ENCODE results near the gene PIGM.

PIGM gene

GRCh38 chr1:159981351-159982055, 50.3 kb downstream of the PIGM start:
- Histone ChIP-seq H3K9ac (no peak overlapping the region), H3K4me2 (no peak overlapping the region), H3K79me2 (ENCODE audit: insufficient read depth, low read depth) (no peaks in the 10 kb centered on the region), H2AFZ (ENCODE audit: low read depth) (no peak overlapping the region), H4K20me1 (ENCODE audit: insufficient read depth) (no peaks in the 10 kb centered on the region), H3K27ac (no peak overlapping the region), H3K27me3 (ENCODE audit: insufficient read depth, low read depth) (no peaks in the 10 kb centered on the region), H3K4me3 (IDR thresholded peaks at IDR 0.05; ENCODE audit: insufficient read depth, low read depth, low read length) (no peak overlapping the region), H3K4me1 (ENCODE audit: low read depth, poor library complexity, severe bottlenecking) (no peaks in the 10 kb centered on the region), H3K36me3 (ENCODE audit: insufficient read depth) (no peaks in the 10 kb centered on the region)
- TF ChIP-seq CTCF (conservative IDR thresholded peaks at IDR 0.05; ENCODE audit: low read depth, low read length), result no peak

- Histone ChIP-seq H3K9ac (no peak overlapping the region), H3K27me3 (ENCODE audit: insufficient read depth, low read depth) (no peaks in the 10 kb centered on the region), H3K36me3 (ENCODE audit: insufficient read depth) (no peaks in the 10 kb centered on the region), H4K20me1 (ENCODE audit: insufficient read depth) (no peaks in the 10 kb centered on the region), H2AFZ (ENCODE audit: low read depth) (no peak overlapping the region), H3K4me3 (IDR thresholded peaks at IDR 0.05; ENCODE audit: insufficient read depth, low read depth, low read length) (no peak overlapping the region), H3K4me2 (no peak overlapping the region), H3K27ac (no peak overlapping the region), H3K4me1 (ENCODE audit: low read depth, poor library complexity, severe bottlenecking) (no peaks in the 10 kb centered on the region), H3K79me2 (ENCODE audit: insufficient read depth, low read depth) (no peaks in the 10 kb centered on the region)
- no peak for TF ChIP-seq CTCF (conservative IDR thresholded peaks at IDR 0.05; ENCODE audit: low read depth, low read length)
These were observed 51.0 kb downstream of the PIGM start for GRCh38 chr1:159980786-159981185.

GRCh38 chr1:159980076-159980475, 51.7 kb downstream of the PIGM start:
- Histone ChIP-seq H3K4me1 (ENCODE audit: low read depth, poor library complexity, severe bottlenecking) (no peaks in the 10 kb centered on the region), H2AFZ (ENCODE audit: low read depth) (no peak overlapping the region), H3K36me3 (ENCODE audit: insufficient read depth) (no peaks in the 10 kb centered on the region), H4K20me1 (ENCODE audit: insufficient read depth) (no peaks in the 10 kb centered on the region), H3K27me3 (ENCODE audit: insufficient read depth, low read depth) (no peaks in the 10 kb centered on the region), H3K4me2 (no peak overlapping the region), H3K9ac (no peak overlapping the region), H3K79me2 (ENCODE audit: insufficient read depth, low read depth) (no peaks in the 10 kb centered on the region), H3K4me3 (IDR thresholded peaks at IDR 0.05; ENCODE audit: insufficient read depth, low read depth, low read length) (no peak overlapping the region), H3K27ac (no peak overlapping the region)
- TF ChIP-seq CTCF (conservative IDR thresholded peaks at IDR 0.05; ENCODE audit: low read depth, low read length), result no peak

GRCh38 chr1:159979257-159979656, 52.5 kb downstream of the PIGM start:
- Histone ChIP-seq H3K4me2 (no peak overlapping the region), H2AFZ (ENCODE audit: low read depth) (no peak overlapping the region), H3K9ac (no peak overlapping the region), H3K79me2 (ENCODE audit: insufficient read depth, low read depth) (no peaks in the 10 kb centered on the region), H3K4me3 (IDR thresholded peaks at IDR 0.05; ENCODE audit: insufficient read depth, low read depth, low read length) (no peak overlapping the region), H4K20me1 (ENCODE audit: insufficient read depth) (no peaks in the 10 kb centered on the region), H3K36me3 (ENCODE audit: insufficient read depth) (no peaks in the 10 kb centered on the region), H3K4me1 (ENCODE audit: low read depth, poor library complexity, severe bottlenecking) (no peaks in the 10 kb centered on the region), H3K27ac (no peak overlapping the region), H3K27me3 (ENCODE audit: insufficient read depth, low read depth) (no peaks in the 10 kb centered on the region)
- no peak for TF ChIP-seq CTCF (conservative IDR thresholded peaks at IDR 0.05; ENCODE audit: low read depth, low read length)

All from KMS-11 (cell line).